Keratinocyte (primary cell): Measurements from ENCODE around the gene PARD3. TPM values are rescaled to one million over a fixed set of nuclear protein-coding genes. Genes with fewer than 3 reads are reported as not detected.

Experiments used
- DNase-seq: peaks from one replicate; pipeline ENCODE4 v3.0.0-alpha.2; 2011; ENCODE audit warnings: low read depth, missing footprints, low spot score
- FAIRE-seq: peaks from 2 replicates; lab custom pipeline; 2011; peaks lifted over from hg19 to GRCh38; lab: Jason Lieb, UNC
- H2AFZ ChIP-seq: 2 replicates; pipeline ENCODE4 v1.6.0; 2012; ENCODE audit warnings: low read length, control low read depth, inconsistent platforms; ENCODE audit not compliant: control insufficient read depth
- H3K27ac ChIP-seq: 2 replicates; pipeline ENCODE4 v1.5.1; 2011; ENCODE audit warnings: low read length; ENCODE audit not compliant: control insufficient read depth, insufficient read depth
- H3K27me3 ChIP-seq: 3 replicates; pipeline ENCODE4 v1.6.0; 2011; ENCODE audit warnings: low read length; ENCODE audit not compliant: control insufficient read depth, insufficient read depth; ENCODE audit errors: extremely low read depth
- H3K36me3 ChIP-seq, 2 experiments: 2 replicates in 1 of 2; 3 replicates in 1 of 2; pipeline ENCODE4 v1.5.1; 2011; ENCODE audit warnings: low read length in 2 of 2, mild to moderate bottlenecking in 1 of 2; ENCODE audit not compliant: control insufficient read depth in 2 of 2, insufficient read depth in 2 of 2; ENCODE audit errors: extremely low read depth in 1 of 2
- H3K4me1 ChIP-seq: 3 replicates; pipeline ENCODE4 v1.5.1; 2011; ENCODE audit warnings: low read length; ENCODE audit not compliant: control insufficient read depth, insufficient read depth; ENCODE audit errors: extremely low read depth
- H3K4me2 ChIP-seq: 3 replicates; pipeline ENCODE4 v1.6.0; 2011; ENCODE audit warnings: low read depth, low read length; ENCODE audit not compliant: control insufficient read depth, insufficient read depth; ENCODE audit errors: extremely low read depth
- H3K4me3 ChIP-seq, 3 experiments: fragments of 200-600 bp in 1 of 3; sonication (generic) in 1 of 3; 2 replicates in 2 of 3; 3 replicates in 1 of 3; pipeline ENCODE4 v1.5.1; 2011 to 2016; ENCODE audit warnings: low read length in 3 of 3, mild to moderate bottlenecking in 3 of 3, control low read depth in 2 of 3, inconsistent platforms in 1 of 3, low read depth in 1 of 3, mixed read lengths in 1 of 3, mixed run types in 1 of 3, moderate library complexity in 1 of 3; ENCODE audit not compliant: control insufficient read depth in 2 of 3, insufficient read depth in 2 of 3; ENCODE audit errors: extremely low read depth in 1 of 3
- H3K79me2 ChIP-seq: 2 replicates; pipeline ENCODE4 v1.6.0; 2012; ENCODE audit warnings: low read length; ENCODE audit not compliant: control insufficient read depth, insufficient read depth
- H3K9ac ChIP-seq: 3 replicates; pipeline ENCODE4 v1.6.0; 2011; ENCODE audit warnings: low read length; ENCODE audit not compliant: control insufficient read depth, insufficient read depth; ENCODE audit errors: extremely low read depth
- H3K9me1 ChIP-seq: 3 replicates; pipeline ENCODE4 v1.6.0; 2011; ENCODE audit warnings: low read length; ENCODE audit not compliant: control insufficient read depth, insufficient read depth; ENCODE audit errors: extremely low read depth
- H3K9me3 ChIP-seq: 2 replicates; pipeline ENCODE4 v1.5.1; 2012; ENCODE audit warnings: low read depth, low read length; ENCODE audit not compliant: control insufficient read depth
- H4K20me1 ChIP-seq: 3 replicates; pipeline ENCODE4 v1.6.0; 2011; ENCODE audit warnings: low read length; ENCODE audit not compliant: control insufficient read depth, insufficient read depth; ENCODE audit errors: extremely low read depth
- EZH2 ChIP-seq: IDR thresholded peaks from one replicate; pipeline ENCODE4 v1.6.1; 2012; ENCODE audit warnings: inconsistent platforms, mild to moderate bottlenecking, low read length, moderate library complexity
- dilution Hi-C: fragments of 300-500 bp; cut with MboI; formaldehyde crosslinking; loops from one replicate; pipeline ENCODE4 v1.7.0; 2020; ENCODE audit warnings: low sequenced_read_pairs; ENCODE audit not compliant: extremely low pct_ligation_motif_present
- polyA plus RNA-seq, 5 experiments: library from polyadenylated mRNA; depleted of rRNA in 3 of 5; stranded (reverse) in 3 of 5; stranded (forward) in 1 of 5; unstranded in 1 of 5; fragments of >200 nt; gene quantifications; 1 replicate in 1 of 5; 2 replicates in 3 of 5; 3 replicates in 1 of 5; pipeline versions ENCODE4 v1.2.1 to v1.2.3, GENCODE V29; 2011 to 2012; ENCODE audit warnings: missing spikeins in 2 of 5, low read depth in 1 of 5, low replicate concordance in 1 of 5
- TF ChIP-seq, protein P1 (sequence below), 3 experiments: IDR thresholded peaks in 1 of 3; conservative IDR thresholded peaks in 1 of 3; optimal IDR thresholded peaks in 1 of 3; 2 replicates in 2 of 3; 3 replicates in 1 of 3; pipeline versions ENCODE3 to v1.5.1; 2011; ENCODE audit warnings: low read length in 3 of 3, mild to moderate bottlenecking in 3 of 3, moderate library complexity in 2 of 3, control low read depth in 1 of 3, inconsistent platforms in 1 of 3; ENCODE audit not compliant: insufficient read depth in 2 of 3; ENCODE audit errors: extremely low read depth in 1 of 3

PARD3 gene
- polyA plus RNA-seq, 1 donor (not counting 4 experiments of a cell fraction or from before 2014, with no cell fraction given) = 46.4 TPM

- TF ChIP-seq EZH2 = no peak
- TF ChIP-seq, protein P1, sequence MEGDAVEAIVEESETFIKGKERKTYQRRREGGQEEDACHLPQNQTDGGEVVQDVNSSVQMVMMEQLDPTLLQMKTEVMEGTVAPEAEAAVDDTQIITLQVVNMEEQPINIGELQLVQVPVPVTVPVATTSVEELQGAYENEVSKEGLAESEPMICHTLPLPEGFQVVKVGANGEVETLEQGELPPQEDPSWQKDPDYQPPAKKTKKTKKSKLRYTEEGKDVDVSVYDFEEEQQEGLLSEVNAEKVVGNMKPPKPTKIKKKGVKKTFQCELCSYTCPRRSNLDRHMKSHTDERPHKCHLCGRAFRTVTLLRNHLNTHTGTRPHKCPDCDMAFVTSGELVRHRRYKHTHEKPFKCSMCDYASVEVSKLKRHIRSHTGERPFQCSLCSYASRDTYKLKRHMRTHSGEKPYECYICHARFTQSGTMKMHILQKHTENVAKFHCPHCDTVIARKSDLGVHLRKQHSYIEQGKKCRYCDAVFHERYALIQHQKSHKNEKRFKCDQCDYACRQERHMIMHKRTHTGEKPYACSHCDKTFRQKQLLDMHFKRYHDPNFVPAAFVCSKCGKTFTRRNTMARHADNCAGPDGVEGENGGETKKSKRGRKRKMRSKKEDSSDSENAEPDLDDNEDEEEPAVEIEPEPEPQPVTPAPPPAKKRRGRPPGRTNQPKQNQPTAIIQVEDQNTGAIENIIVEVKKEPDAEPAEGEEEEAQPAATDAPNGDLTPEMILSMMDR (optimal IDR thresholded peaks at IDR 0.05 in 1 of 3, IDR thresholded peaks at IDR 0.05 in 1 of 3, conservative IDR thresholded peaks at IDR 0.05 in 1 of 3; ENCODE audit: extremely low read depth in 1 of 3, insufficient read depth in 2 of 3, low read length in 3 of 3) = no peak
- no peak for DNase-seq
- H4K20me1 ChIP-seq = no peaks in the 10 kb centered on the region
- no peak overlapping the region for H2AFZ ChIP-seq
- H3K27me3 ChIP-seq = no peaks in the 10 kb centered on the region
- peaks cover 41% of the 10 kb centered on the region for H3K4me1 ChIP-seq
- H3K9me1 ChIP-seq = no peaks in the 10 kb centered on the region
- H3K9ac ChIP-seq = no peak overlapping the region
- no peak overlapping the region for H3K4me3 ChIP-seq
- H3K9me3 ChIP-seq = no peaks in the 10 kb centered on the region
- H3K27ac ChIP-seq = no peak overlapping the region
- no peaks in the 10 kb centered on the region for H3K36me3 ChIP-seq
- no peak overlapping the region for H3K4me2 ChIP-seq
- dilution Hi-C loops = no loop called here
- FAIRE-seq = no peak
- peaks cover 69% of the 10 kb centered on the region for H3K79me2 ChIP-seq
Observed at GRCh38 chr10:34704526-34705184, 110.4 kb downstream of the PARD3 start.

- no peaks in the 10 kb centered on the region for H3K36me3 ChIP-seq
- no peak overlapping the region for H2AFZ ChIP-seq
- no peaks in the 10 kb centered on the region for H3K9me1 ChIP-seq
- TF ChIP-seq, protein P1 (optimal IDR thresholded peaks at IDR 0.05 in 1 of 3, IDR thresholded peaks at IDR 0.05 in 1 of 3, conservative IDR thresholded peaks at IDR 0.05 in 1 of 3; ENCODE audit: extremely low read depth in 1 of 3, insufficient read depth in 2 of 3, low read length in 3 of 3) = no peak
- TF ChIP-seq EZH2 = no peak
- FAIRE-seq = no peak
- H4K20me1 ChIP-seq = no peaks in the 10 kb centered on the region
- H3K79me2 ChIP-seq = peaks cover 68% of the 10 kb centered on the region
- peak overlapping the region; percentile 97 for H3K4me2 ChIP-seq
- H3K4me3 ChIP-seq = peak overlapping the region in 1 of 3 experiments; percentile 39
- dilution Hi-C loops = no loop called here
- H3K9me3 ChIP-seq = no peaks in the 10 kb centered on the region
- H3K4me1 ChIP-seq = peaks cover 58% of the 10 kb centered on the region
- no peaks in the 10 kb centered on the region for H3K27me3 ChIP-seq
- peak overlapping the region; percentile 92 for H3K9ac ChIP-seq
- DNase-seq = no peak
- peak overlapping the region; percentile 100 for H3K27ac ChIP-seq
Observed at GRCh38 chr10:34702982-34703381, 112.1 kb downstream of the PARD3 start.
